Breast epithelium (tissue), 4 donors: Measurements from ENCODE around the gene GFOD2. TPM values are rescaled to one million over a fixed set of nuclear protein-coding genes. Genes with fewer than 3 reads are reported as not detected.

Experiments
- DNase-seq, 2 donors: peaks; one replicate each; pipeline ENCODE4 v3.0.0-alpha.2; 2019; ENCODE audit warnings: low spot score in 2 of 2
- H3K27ac ChIP-seq, 2 donors: fragments of 200-600 bp; sonication (generic) in 1 of 2; one replicate each; pipeline ENCODE4 v1.5.1; 2016 to 2019; ENCODE audit warnings: mild to moderate bottlenecking in 1 of 2
- H3K27me3 ChIP-seq, 2 donors: fragments of 200-600 bp; sonication (generic) in 1 of 2; one replicate each; pipeline versions ENCODE4 v1.5.1 to v1.6.0; 2017 to 2019; ENCODE audit warnings: control low read depth in 1 of 2, mild to moderate bottlenecking in 1 of 2
- H3K36me3 ChIP-seq: fragments of 200-600 bp; one replicate; pipeline ENCODE4 v1.5.1; 2019
- H3K4me1 ChIP-seq, 2 donors: fragments of 200-600 bp; sonication (generic); one replicate each; pipeline ENCODE4 v1.5.1; 2016 to 2019; ENCODE audit warnings: control low read depth in 1 of 2
- H3K4me3 ChIP-seq, 3 donors: fragments of 200-600 bp; sonication (generic); 1 replicate in 2 of 3; 2 replicates in 1 of 3; pipeline ENCODE4 v1.5.1; 2016 to 2019; ENCODE audit warnings: mild to moderate bottlenecking in 3 of 3, moderate library complexity in 2 of 3
- H3K9me3 ChIP-seq, 2 donors: fragments of 200-600 bp; sonication (generic) in 1 of 2; one replicate each; pipeline ENCODE4 v1.5.1; 2016 to 2019; ENCODE audit warnings: control low read depth in 1 of 2
- POLR2A ChIP-seq: fragments of 450-650 bp; IDR thresholded peaks from one replicate; pipeline ENCODE4 v1.6.1; 2016; ENCODE audit warnings: antibody characterized with exemption, mild to moderate bottlenecking, moderate library complexity
- POLR2AphosphoS5 ChIP-seq, 3 donors: sonication (generic); formaldehyde crosslinking; IDR thresholded peaks; one replicate each; pipeline ENCODE4 v1.6.1; 2017; ENCODE audit warnings: antibody characterized with exemption in 3 of 3
- intact Hi-C: fragments of 100-400 bp; cut with DNase I; formaldehyde crosslinking; loops from one replicate; pipeline ENCODE4 v1.15.1; 2023; ENCODE audit warnings: low total_unique reads
- total RNA-seq, 3 donors: library from RNA; depleted of rRNA; stranded (reverse); fragments of >200 nt; gene quantifications; one replicate each; pipeline ENCODE4 v1.1.0, GENCODE V29; 2016
- TF ChIP-seq, protein P1 (sequence below), 3 donors: fragments of 450-650 bp; IDR thresholded peaks; one replicate each; pipeline ENCODE4 v1.5.1; 2016 to 2017; ENCODE audit warnings: antibody characterized with exemption in 3 of 3, mild to moderate bottlenecking in 3 of 3, moderate library complexity in 3 of 3

The GFOD2 gene
- total RNA-seq, 3 donors from 2014 or later: 11.4 to 22.0 (median 21.4) TPM

DNA sequence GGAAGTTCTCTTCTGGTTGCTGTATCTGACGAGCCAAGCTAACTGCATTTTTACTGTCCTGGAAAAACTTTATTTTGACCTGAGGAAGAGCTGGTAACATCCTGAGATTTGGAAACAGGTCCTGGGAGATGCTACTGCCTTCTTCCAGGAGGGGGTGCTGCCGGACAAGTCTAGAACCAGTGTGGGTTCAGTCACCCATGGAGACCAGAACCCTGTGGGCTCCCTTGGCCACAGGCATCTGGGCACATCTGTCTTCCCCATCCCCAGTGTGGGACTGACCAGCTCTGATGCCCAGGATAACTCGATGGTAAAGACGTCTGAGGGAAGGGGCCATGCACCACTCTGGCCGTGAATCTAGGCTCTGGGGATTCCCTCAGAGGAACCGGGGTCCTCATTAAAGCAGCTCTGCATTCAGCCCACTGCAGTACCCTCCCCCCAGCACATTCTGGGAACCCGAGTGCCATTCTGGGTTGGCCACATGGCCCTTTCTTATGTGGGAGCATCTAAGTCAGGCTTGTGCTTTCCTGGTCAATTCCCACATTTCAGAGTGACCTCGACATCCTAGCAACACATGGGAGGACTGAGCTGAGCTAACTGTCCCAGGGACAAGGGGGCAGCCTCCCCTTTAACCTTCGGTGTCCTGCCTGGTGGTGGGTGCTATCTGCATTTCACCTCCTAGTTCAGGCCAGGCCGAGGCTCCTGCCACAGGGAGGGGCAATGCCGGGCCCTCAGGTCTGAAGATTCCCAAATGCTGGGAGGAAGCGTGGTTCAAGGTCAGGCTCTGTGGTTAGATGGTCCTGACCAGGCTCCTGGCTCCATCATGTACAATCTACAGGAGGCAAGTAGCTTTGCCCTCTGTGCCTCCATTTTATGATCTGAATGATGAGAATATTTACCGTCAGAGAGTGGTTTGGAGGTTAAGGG lies 46.1 kb downstream of the GFOD2 start:
- peak; percentile 53 to 74 for DNase-seq
- no peaks in the 10 kb centered on the region for H3K36me3 ChIP-seq
- no peak overlapping the region for H3K4me3 ChIP-seq
- intact Hi-C loops: no loop called here
- no peaks in the 10 kb centered on the region for H3K9me3 ChIP-seq
- H3K27ac ChIP-seq: peak overlapping the region; percentile 76 to 80
- H3K4me1 ChIP-seq: peaks cover 0 to 18% of the 10 kb centered on the region in 2 donors
- no peak for TF ChIP-seq POLR2A
- TF ChIP-seq, protein P1, sequence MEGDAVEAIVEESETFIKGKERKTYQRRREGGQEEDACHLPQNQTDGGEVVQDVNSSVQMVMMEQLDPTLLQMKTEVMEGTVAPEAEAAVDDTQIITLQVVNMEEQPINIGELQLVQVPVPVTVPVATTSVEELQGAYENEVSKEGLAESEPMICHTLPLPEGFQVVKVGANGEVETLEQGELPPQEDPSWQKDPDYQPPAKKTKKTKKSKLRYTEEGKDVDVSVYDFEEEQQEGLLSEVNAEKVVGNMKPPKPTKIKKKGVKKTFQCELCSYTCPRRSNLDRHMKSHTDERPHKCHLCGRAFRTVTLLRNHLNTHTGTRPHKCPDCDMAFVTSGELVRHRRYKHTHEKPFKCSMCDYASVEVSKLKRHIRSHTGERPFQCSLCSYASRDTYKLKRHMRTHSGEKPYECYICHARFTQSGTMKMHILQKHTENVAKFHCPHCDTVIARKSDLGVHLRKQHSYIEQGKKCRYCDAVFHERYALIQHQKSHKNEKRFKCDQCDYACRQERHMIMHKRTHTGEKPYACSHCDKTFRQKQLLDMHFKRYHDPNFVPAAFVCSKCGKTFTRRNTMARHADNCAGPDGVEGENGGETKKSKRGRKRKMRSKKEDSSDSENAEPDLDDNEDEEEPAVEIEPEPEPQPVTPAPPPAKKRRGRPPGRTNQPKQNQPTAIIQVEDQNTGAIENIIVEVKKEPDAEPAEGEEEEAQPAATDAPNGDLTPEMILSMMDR (IDR thresholded peaks at IDR 0.05): peak; percentile 63 to 75 (median 71)
- TF ChIP-seq POLR2AphosphoS5 (IDR thresholded peaks at IDR 0.05): no peak
- no peaks in the 10 kb centered on the region for H3K27me3 ChIP-seq

GRCh38 chr16:67672306-67672705 lies 46.8 kb downstream of the GFOD2 start:
- Histone ChIP-seq H3K4me1 (peaks cover 5 to 21% of the 10 kb centered on the region in 2 donors), H3K27ac (peak overlapping the region; percentile 76 to 80)
- DNase-seq: no peak

GRCh38 chr16:67669499-67670101 lies 49.5 kb downstream of the GFOD2 start:
- Histone ChIP-seq H3K27ac (no peak overlapping the region), H3K9me3 (no peaks in the 10 kb centered on the region), H3K4me1 (peaks cover 14 to 24% of the 10 kb centered on the region in 2 donors), H3K4me3 (no peak overlapping the region), H3K36me3 (no peaks in the 10 kb centered on the region), H3K27me3 (no peaks in the 10 kb centered on the region)
- intact Hi-C loops: loop anchor here (10.0 kb wide), 1 partner anchor 135 kb away; the partner anchor contains the start of genes RANBP10 and TSNAXIP1
- DNase-seq: peak in 1 of 2 donors; percentile 48
- TF ChIP-seq POLR2A: no peak

More at GRCh38 chr16:67672306-67672705, 46.8 kb downstream of the GFOD2 start:
- intact Hi-C loops: no loop called here
- Histone ChIP-seq H3K9me3 (no peaks in the 10 kb centered on the region), H3K27me3 (no peaks in the 10 kb centered on the region), H3K4me3 (no peak overlapping the region), H3K36me3 (no peaks in the 10 kb centered on the region)
- TF ChIP-seq POLR2A: no peak
- no peak for TF ChIP-seq POLR2AphosphoS5 (IDR thresholded peaks at IDR 0.05)
- TF ChIP-seq, protein P1 (IDR thresholded peaks at IDR 0.05): no peak

DNA sequence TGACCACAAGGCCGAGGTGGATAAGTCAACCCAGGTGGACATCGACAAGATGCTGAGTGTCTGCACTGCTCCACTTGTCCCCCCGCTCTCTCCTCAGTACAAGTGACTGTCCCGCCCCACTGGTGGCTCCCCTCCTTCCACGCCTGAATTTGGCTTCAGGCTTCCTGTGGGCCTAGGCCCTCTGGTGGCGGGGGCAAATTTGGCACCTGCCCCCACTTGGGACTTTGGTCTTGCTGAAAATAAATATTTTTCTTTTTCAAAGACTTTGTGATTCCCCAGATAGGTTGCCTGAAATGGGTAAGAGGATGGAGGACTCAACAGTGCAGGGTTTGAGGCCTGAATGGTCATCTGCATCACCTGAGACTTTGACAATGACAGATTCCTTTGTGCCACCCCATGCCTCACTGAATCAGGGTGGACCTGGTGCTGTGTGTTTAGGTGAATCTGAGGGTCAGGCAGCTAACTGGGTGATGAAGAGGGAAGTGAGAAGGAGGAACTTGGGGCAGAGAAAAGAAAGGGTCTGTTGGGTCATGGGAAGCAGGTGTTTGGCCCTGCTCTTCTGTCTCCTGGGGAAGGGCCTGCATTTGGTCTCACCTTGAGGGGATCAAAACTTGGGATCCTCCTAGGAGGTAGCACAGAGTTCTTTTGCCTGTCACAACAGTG lies 50.5 kb downstream of the GFOD2 start:
- no peaks in the 10 kb centered on the region for H3K9me3 ChIP-seq
- no peaks in the 10 kb centered on the region for H3K27me3 ChIP-seq
- H3K27ac ChIP-seq: peak overlapping the region; percentile 89 to 97
- no peak overlapping the region for H3K4me3 ChIP-seq
- no peak for TF ChIP-seq POLR2AphosphoS5 (IDR thresholded peaks at IDR 0.05)
- TF ChIP-seq POLR2A: no peak
- TF ChIP-seq, protein P1 (IDR thresholded peaks at IDR 0.05): no peak
- peak in 1 of 2 donors; percentile 46 for DNase-seq
- H3K4me1 ChIP-seq: peaks cover 14 to 17% of the 10 kb centered on the region in 2 donors
- intact Hi-C loops: loop anchor here (10.0 kb wide), 1 partner anchor 136 kb away; the partner anchor contains the start of genes RANBP10 and TSNAXIP1
- H3K36me3 ChIP-seq: no peaks in the 10 kb centered on the region

DNA sequence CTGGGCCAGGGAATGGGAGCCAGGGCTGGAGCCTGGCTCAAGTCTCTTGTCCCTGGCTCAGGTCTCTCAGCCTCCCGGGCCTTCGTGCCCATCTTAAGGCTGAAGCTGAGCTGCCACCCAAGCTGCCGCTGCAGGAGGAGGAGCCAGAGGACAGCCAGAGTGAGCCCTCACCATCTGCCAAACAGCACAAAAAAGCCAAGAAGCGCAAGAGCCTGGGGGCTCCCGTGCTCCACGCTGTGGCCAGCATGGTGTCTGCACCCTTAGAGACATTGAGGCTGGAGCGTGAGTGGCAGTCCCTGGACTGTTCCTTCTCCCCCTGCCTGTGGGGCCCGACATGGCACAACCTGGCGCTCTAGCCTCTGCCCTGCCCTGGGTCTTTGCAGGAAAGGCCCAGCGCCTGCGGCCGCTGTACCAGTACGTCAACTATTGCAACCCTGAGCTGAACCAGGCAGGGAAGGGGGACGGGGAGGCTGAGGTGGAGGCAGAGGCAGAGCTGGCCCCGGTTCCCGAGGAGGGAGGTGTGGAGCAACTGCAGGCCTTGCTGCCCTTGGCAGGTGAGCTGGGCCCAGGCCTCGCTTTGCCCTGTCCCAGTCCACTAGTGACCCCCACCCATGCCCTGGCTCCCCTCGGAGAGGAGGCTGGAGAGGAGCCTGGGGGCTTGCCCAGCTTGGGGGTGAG lies 51.2 kb downstream of the GFOD2 start:
- TF ChIP-seq, protein P1 (IDR thresholded peaks at IDR 0.05): peak; percentile 71 to 96 (median 92)
- TF ChIP-seq POLR2AphosphoS5 (IDR thresholded peaks at IDR 0.05): peak; percentile 34 to 65 (median 63)
- TF ChIP-seq POLR2A: no peak
- peak overlapping the region; percentile 89 to 97 for H3K27ac ChIP-seq
- H3K4me1 ChIP-seq: peaks cover 12 to 14% of the 10 kb centered on the region in 2 donors
- intact Hi-C loops: loop anchor here (10.0 kb wide), 1 partner anchor 137 kb away; the partner anchor contains the start of genes RANBP10 and TSNAXIP1
- no peaks in the 10 kb centered on the region for H3K36me3 ChIP-seq
- peak; percentile 87 to 91 for DNase-seq
- H3K9me3 ChIP-seq: no peaks in the 10 kb centered on the region
- H3K4me3 ChIP-seq: peak overlapping the region; percentile 73 to 99 (median 93)
- no peaks in the 10 kb centered on the region for H3K27me3 ChIP-seq
